Activated CD8-positive, alpha-beta memory T cell treated with anti-CD3 and anti-CD28 coated beads for 1 hour (primary cell): ENCODE data around the gene SLC5A2.
A peak's percentile ranks its signal among the peaks of the same experiment; 100 is the strongest.
"Not testable (repeated sequence)": the region's sequence is repeated elsewhere in the genome, so short reads cannot be mapped to it uniquely, and the experiment has no call there.

ENCODE experiments used
- DNase-seq, 2 donors: peaks; one replicate each; pipeline ENCODE4 v3.0.0-alpha.2; 2020; ENCODE audit warnings: low read depth in 1 of 2; ENCODE audit errors: extremely low read depth in 1 of 2

SLC5A2 gene

DNA sequence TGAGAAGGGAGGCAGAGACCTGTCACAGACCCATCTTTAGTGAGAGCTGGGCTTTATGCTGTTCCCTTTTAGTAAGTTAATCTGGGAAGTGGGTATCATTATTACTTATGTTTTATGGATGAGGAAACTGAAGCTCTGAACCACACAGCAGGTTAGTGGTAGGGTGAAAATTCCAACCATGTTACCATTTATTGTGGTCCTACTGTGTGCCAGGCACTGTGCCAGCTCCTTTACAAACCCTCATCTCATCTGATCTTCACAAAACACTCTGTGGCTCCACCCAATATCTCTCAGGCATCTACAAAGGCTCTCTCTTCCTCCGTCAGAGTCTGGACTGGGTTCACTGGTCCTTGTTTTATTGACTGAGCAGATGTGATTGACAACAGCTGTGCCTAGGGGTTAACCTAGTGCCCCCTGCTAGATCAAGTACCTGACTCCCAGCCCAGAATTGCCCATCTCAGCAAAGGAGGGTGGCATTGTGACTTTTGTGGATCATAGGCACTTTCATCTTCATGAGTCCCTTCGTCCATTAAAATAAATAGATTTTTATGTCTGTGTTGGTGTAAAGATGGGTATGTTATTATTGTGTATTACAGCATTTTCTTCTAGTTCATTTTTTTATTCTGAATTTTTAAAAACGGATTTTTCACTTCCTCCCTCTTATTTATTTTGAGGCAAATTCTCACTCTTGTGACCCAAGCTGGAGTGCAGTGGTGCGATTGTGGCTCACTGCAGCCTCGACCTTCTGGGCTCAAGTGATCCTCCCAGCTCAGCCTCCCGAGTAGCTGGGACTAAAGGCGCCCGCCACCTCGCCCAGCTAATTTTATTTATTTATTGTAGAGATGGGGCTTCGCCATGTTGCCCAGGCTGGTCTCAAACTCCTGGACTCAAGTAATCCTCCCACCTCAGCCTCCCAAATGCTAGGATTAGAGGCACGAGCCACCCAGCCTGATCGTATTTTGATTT, 7.9 kb upstream of the SLC5A2 start:
- no peak for DNase-seq

DNA sequence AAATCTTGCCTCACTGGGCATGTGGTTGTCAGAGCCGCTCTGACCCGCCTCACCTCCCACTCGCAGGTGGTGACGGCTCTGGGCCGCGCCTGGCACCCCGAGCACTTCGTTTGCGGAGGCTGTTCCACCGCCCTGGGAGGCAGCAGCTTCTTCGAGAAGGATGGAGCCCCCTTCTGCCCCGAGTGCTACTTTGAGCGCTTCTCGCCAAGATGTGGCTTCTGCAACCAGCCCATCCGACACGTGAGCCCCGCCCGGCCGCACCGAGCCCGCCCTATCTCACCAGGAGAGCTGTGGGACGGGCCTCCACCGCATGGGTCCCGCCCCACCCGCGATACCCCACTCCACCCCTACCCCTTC, 7.0 kb upstream of the SLC5A2 start:
- no peak for DNase-seq

DNA sequence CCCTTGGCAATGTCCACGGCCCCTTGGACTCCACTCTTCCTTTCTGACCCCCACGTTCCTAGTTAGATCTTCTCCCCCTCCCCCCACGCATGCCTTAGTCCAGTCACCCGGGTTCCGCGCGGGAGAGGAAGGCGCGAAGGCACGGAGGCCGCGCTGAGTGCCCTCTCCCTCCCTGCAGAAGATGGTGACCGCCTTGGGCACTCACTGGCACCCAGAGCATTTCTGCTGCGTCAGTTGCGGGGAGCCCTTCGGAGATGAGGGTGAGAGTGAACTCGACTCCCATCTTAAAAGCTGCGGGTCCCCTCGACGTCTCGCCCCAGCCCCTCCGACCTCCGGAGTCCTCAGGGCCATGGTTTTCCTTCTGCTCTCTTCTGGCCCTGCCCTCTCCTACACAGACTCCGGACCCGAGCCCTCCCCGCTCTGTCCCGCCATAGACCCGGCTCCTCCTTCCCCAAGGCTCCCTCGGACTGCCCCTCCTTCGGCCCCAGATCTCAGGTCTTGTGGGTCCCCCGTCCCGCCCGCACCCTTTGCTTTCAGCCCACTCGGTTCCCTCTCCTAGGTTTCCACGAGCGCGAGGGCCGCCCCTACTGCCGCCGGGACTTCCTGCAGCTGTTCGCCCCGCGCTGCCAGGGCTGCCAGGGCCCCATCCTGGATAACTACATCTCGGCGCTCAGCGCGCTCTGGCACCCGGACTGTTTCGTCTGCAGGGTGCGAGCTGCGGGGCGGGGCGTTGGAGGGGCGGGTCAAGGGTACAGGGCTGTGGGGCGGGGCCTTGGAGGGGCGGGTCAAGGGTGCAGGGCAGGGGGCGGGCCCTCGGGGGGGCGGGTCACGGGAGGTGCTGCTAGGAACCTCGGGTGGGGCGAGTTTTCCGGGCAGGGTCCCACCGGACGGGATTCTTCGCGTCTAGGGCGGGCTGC, 6.4 kb upstream of the SLC5A2 start:
- peak; percentile 71 to 88 for DNase-seq

DNA sequence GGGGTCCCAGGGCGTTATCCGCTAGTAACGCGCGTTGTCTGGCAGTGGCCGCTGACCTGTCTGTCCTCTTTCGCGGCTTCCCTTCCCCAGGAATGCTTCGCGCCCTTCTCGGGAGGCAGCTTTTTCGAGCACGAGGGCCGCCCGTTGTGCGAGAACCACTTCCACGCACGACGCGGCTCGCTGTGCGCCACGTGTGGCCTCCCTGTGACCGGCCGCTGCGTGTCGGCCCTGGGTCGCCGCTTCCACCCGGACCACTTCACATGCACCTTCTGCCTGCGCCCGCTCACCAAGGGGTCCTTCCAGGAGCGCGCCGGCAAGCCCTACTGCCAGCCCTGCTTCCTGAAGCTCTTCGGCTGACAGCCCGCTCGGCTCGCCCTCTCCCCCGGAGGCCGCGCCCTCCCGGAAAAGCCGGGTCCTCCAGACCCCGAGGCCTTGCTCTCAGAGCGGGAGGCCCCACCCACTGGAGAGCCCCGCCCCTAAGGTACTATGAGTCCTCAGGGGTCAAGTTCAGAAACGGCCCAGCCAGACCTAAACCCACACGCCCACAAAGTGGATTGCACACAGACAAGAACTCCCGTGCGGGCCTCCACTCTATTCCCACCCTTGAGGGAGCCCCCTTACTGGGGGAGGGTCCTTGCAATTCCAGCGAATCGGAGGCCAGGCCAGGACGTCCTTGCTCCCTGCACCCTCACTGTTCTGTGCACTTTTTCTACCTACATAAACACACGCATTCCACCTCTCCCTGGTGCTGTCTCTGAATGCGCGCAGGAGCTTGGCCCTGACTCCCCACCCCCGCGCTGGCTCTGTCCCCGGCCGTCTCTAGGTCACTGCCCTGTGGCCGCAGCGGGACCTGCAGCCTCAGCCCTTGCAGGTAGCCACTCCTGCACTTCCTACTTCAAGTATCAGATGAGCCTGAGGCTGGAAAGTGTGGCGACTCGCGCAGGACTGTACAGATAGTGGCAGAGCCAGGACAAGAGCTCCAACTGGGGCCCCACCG, 5.4 kb upstream of the SLC5A2 start:
- DNase-seq: no peak

GRCh38 chr16:31478956-31479355, 4.0 kb upstream of the SLC5A2 start:
- no peak for DNase-seq

- DNase-seq: no peak
Measured at GRCh38 chr16:31479751-31480150, 3.2 kb upstream of the SLC5A2 start.

GRCh38 chr16:31480851-31481536, 1.9 kb upstream of the SLC5A2 start:
- no peak for DNase-seq

DNA sequence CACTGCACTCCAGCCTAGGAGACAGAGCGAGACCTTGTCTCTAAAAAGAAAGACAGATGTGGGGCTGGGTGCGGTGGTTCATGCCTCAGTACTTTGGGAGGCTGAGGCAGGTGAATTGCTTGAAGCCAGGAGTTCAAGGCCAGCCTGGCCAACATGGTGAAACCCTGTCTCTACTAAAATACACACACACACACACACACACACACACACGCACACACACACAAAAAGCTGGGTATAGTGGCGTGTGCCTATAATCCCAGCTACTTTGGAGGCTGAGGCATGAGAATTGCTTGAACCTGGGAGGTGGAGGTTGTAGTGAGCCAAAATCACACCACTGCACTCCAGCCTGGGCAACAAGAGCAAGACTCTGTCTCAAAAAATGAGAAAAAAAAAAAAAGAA, 1.1 kb downstream of the SLC5A2 start:
- DNase-seq: not testable (repeated sequence)

DNA sequence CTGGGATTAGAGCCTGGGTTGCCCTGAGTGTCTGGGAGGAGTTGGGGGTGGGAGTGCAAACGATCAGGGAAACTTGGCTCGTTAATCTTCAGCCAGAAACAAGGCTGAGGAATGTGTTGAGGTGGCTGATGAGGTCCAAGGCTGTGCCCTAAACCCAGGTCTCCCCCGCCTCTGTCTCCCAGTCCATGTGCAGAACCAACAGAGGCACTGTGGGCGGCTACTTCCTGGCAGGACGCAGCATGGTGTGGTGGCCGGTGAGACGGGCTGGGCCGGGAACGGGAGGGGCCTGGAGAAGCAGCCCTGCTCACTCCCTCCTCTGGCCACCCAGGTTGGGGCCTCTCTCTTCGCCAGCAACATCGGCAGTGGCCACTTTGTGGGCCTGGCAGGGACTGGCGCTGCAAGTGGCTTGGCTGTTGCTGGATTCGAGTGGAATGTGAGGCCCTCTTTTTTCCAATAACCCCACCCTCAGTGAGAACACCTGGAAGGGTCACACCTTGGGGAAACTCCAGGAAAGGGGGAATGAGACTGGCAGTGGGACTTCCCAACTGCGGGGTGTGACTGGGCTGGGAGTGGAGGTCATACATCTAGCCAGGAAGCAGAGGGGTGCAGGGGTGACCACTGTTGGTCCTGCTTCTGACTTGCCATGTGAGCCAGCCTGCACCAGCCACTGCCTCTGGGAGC, 1.7 kb downstream of the SLC5A2 start:
- DNase-seq: no peak

GRCh38 chr16:31485571-31485970, 2.6 kb downstream of the SLC5A2 start:
- no peak for DNase-seq

DNA sequence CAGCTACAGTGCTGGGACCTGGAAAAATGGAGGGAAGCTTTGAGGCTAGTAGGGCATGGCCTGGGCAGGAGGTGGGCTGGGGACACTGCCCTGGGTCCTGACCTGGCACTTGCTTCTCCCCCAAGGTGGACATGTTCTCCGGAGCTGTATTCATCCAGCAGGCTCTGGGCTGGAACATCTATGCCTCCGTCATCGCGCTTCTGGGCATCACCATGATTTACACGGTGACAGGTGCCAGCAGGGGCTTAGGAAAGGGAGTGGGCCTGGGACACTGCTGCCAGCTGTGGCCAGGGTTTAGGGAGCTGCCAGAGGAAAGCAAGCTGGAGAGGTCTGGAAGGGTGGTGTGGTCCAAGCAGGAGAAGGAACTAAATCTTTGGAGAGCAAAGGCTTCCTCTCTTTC, 3.1 kb downstream of the SLC5A2 start:
- DNase-seq: no peak

- no peak for DNase-seq
Measured at GRCh38 chr16:31487071-31487719, 4.3 kb downstream of the SLC5A2 start.

- DNase-seq: peak; percentile 52 to 54
Measured at GRCh38 chr16:31487720-31488467, 5.0 kb downstream of the SLC5A2 start.

DNA sequence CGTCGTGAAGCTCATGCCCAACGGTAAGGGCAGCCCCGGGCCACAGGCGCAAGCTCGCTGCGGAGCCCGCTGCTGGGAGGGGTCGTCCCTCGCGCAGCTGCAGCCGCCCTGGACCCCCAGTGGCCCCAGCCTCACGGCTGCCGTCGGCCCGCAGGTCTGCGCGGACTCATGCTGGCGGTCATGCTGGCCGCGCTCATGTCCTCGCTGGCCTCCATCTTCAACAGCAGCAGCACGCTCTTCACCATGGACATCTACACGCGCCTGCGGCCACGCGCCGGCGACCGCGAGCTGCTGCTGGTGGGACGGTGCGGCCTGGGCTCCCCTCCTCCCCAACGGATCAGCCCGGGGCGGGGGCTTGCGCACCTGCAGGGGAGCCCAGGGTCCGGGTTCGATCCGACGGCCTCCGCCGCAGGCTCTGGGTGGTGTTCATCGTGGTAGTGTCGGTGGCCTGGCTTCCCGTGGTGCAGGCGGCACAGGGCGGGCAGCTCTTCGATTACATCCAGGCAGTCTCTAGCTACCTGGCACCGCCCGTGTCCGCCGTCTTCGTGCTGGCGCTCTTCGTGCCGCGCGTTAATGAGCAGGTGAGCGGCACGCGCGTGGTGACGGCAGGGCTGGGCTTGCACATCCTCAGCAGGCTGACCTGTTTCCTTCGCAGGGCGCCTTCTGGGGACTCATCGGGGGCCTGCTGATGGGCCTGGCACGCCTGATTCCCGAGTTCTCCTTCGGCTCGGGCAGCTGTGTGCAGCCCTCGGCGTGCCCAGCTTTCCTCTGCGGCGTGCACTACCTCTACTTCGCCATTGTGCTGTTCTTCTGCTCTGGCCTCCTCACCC, 5.8 kb downstream of the SLC5A2 start:
- DNase-seq: no peak

GRCh38 chr16:31489298-31489564, 6.3 kb downstream of the SLC5A2 start:
- no peak for DNase-seq

GRCh38 chr16:31489616-31490584, 7.0 kb downstream of the SLC5A2 start:
- no peak for DNase-seq
